IPS DF 4.7 (cell line): ENCODE measurements around the gene GPR84.
"Not testable (repeated sequence)": the region's sequence is repeated elsewhere in the genome, so short reads cannot be mapped to it uniquely, and the experiment has no call there.

Experiments
- DNase-seq: peaks from one replicate; pipeline ENCODE4 v3.0.0-alpha.2; 2013; ENCODE audit warnings: low spot score; ENCODE audit errors: extremely low read depth

The GPR84 gene

DNA sequence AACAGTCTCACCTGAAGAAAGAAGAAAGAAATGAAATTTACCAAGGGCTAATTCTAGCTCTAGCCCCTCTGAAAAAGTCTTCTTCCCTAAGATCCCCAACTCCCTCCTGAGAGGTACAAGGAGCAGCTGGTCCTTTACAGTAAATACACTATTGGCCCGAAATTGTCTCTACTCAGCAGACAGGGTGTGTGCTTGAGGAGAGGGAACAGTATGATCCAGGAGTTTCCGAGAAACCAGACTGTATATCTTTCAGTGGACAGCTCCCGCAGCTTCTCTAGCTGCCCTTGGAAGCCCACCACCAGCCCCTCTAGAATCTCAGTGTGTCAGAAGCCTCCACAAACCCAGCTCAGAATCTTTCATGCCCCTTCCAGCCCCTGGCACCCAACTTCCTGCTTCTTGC is 8.1 kb downstream of the GPR84 start:
- DNase-seq, result no peak

GRCh38 chr12:54355104-54355815 is 9.0 kb downstream of the GPR84 start:
- DNase-seq, result no peak

- not testable (repeated sequence) for DNase-seq
Observed at GRCh38 chr12:54354271-54354670, 10.0 kb downstream of the GPR84 start.

DNA sequence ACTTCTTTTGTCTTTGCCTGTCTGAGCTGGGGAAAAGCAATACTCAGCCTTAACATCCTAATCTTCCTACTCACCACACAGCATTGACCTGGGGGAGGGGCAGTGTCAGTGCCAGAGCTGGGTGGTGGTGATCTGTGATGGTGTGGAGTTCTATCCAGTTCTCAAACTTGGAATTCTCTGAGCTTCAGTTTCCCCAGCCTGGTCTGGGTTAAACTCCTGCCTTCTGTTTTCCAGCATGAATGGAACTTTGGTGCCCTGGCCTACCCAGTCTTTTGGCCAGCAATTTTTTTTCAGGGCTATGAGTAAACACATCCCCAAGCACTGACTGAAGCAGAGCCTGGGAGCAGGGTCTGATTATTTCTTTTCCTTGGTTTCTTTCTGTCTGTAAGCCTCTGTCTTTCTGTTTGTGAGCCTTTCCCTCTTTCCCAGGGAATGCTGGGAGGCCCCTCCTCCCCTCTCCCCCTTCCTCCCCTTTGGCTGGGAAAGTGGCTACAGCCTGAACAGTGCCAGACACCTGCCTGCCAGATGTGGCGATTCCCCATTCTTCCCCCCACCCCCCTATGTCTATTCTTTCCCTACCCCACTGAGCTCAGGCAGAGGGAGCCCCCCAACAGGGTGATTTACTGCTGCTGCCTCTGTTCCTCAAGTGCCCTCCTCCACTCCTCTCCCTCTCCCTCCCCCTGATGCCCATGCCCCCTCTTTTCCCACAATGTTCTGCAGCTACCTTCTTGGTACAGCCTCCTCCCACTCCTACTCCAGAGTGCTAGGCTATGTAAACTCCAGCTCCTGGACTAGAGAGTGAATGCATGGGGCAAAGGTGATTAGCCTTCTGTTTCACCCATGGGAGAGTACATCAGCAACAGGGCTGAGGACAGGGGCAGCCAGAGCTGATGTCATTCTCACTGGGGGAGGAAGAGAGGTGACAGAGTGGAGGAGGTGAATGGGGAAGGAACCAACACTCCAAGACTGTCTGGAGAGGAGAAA is 11.1 kb downstream of the GPR84 start:
- DNase-seq, result no peak

- DNase-seq, result no peak
Observed at GRCh38 chr12:54352022-54352531, 12.2 kb downstream of the GPR84 start.

DNA sequence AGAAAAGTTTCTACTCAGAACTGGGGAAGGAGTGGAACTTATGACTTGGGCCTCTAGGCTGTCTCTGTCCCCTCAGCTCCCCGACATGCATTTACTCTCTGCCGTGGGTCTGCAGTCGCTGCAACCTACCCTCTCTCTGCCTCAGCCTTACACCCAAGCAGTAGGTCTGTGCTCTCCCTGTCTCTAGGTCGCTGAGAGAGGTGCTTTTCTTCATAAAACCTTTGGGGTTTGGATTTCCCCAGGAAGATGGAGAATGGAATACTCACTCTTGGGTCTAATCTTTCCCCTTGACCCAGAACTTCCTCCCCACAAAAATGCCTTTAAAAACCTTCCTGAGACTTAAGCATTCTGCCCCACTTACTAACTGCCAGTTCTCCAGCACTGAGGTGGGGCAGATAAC is 12.9 kb downstream of the GPR84 start:
- no peak for DNase-seq

- no peak for DNase-seq
Observed at GRCh38 chr12:54350743-54351142, 13.5 kb downstream of the GPR84 start.

- no peak for DNase-seq
Observed at GRCh38 chr12:54349679-54350078, 14.6 kb downstream of the GPR84 start.

DNA sequence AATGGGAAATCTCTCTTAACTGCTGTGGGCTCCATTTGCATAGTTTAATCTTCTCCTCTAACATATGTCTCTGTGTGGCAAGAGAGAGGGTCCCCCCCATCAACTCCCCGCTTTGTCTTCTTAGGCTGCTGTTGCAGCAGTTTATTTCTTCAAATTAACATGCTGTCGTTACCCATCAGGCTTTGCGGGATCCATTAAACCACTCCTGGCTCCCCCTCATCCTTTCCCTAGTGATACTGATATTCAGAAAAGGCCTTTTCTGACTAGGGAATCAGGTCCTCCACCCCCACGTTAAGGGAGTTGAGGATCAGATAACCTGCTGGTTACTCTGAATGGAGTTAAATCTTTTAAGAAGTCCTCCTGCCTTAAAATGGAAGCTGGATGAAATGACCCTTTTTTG is 15.2 kb downstream of the GPR84 start:
- no peak for DNase-seq

- DNase-seq, result no peak
Observed at GRCh38 chr12:54341378-54342300, 22.6 kb downstream of the GPR84 start.

- DNase-seq, result no peak
Observed at GRCh38 chr12:54340846-54341245, 23.4 kb downstream of the GPR84 start.

- DNase-seq, result no peak
Observed at GRCh38 chr12:54338698-54339296, 25.5 kb downstream of the GPR84 start.

GRCh38 chr12:54337854-54338650 is 26.2 kb downstream of the GPR84 start:
- no peak for DNase-seq

DNA sequence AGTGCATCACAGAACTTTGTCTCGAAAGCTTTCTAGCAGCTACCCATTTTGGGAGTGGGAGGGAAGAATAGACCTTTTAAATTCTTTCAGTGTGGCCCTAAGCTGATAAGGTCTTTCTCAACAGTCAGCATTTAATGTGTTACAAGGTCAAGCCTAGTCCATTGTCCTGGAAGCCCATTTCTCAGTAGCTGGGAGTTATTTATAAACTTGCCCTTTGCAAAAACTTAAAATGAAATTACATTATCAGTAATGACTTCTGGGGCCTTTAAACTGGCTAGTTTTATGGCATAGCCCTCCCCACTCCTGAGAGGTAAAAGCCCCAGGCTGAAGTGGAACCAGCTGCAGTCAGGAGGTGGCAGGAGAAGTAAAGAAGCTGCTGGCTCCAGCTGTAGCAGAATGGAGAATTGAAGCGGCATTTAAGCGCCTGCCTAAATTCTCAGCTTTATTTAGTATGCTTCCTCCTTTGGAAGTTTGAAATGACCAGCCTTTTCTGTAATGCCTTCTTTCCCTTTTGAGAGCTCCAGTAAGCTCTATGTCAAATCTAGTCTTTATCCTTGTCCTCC is 26.9 kb downstream of the GPR84 start:
- no peak for DNase-seq

DNA sequence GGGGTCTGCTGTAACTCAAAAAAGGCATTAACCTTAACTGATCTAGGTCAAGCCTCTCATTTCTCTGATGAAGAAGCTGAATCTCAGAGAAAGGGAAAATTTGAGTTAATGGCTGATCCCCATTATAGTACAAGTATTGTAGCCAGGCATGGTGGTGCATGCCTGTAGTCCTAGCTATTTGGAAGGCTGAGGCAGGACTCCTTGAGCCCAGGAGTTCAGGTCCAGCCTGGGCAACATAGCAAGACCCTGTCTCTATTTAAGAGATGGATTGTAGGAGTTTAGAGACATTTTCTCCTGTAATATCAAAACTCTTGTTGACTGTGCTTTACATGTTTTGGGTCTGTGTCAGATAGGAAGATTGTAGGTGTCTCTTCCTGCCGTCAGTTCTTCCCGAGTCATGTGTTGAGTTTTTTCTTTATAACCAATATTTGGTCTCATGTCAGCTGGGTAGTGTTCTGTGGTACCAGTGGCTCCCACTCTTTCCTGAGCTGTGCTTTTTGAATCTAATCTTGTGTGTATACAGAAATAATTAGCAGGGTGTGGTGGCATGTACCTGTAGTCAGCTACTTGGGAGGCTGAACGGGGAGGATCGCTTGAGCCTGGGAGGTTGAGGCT is 30.8 kb downstream of the GPR84 start:
- no peak for DNase-seq

- no peak for DNase-seq
Observed at GRCh38 chr12:54331461-54331860, 32.8 kb downstream of the GPR84 start.

GRCh38 chr12:54330442-54330841 is 33.8 kb downstream of the GPR84 start:
- no peak for DNase-seq

- no peak for DNase-seq
Observed at GRCh38 chr12:54329759-54330158, 34.5 kb downstream of the GPR84 start.
